HepG2 (cell line): ENCODE measurements around the gene ARHGAP15. TPM values are rescaled to one million over a fixed set of nuclear protein-coding genes. Genes with fewer than 3 reads are reported as not detected.
A peak's percentile ranks its signal among the peaks of the same experiment; 100 is the strongest.

Source experiments
- ATAC-seq: fragments of 200-7000 bp; cut with Tn5 transposase; 3 replicates; pipeline ENCODE4 v1.9.1; 2020; ENCODE audit warnings: mild to moderate bottlenecking, moderate library complexity
- BruUV-seq: library from RNA; stranded (reverse); fragments of 400-500 nt; replicated peaks from 2 replicates; lab custom pipeline; 2021; lab: Mats Ljungman, UMichigan
- CTCF ChIA-PET: fragments of 300-600 bp; formaldehyde crosslinking; extraction: SDS; loops from one replicate; lab custom pipeline; 2021; ENCODE audit warnings: low total read pairs, inconsistent platforms, low intra/inter-chr PET ratio; lab: Yijun Ruan, JAX
- POLR2A ChIA-PET: fragments of 350-600 bp; sonication (Branson Sonifier 250); formaldehyde crosslinking; loops from one replicate; lab custom pipeline; 2020; ENCODE audit warnings: antibody characterized with exemption, inconsistent platforms; lab: Yijun Ruan, JAX
- DNase-seq: peaks from one replicate; pipeline ENCODE4 v3.0.0-alpha.2; 2015; ENCODE audit warnings: low spot score
- FAIRE-seq: peaks from 3 replicates; lab custom pipeline; 2011; peaks lifted over from hg19 to GRCh38; lab: Jason Lieb, UNC
- H2AFZ ChIP-seq: one replicate; pipeline ENCODE4 v1.6.1; 2011; ENCODE audit warnings: low read length, inconsistent platforms
- H3K27ac ChIP-seq: fragments of 300-600 bp; 3 replicates; pipeline ENCODE4 v1.8.0; 2011; ENCODE audit warnings: mixed run types, mild to moderate bottlenecking, mixed read lengths, low read length, inconsistent platforms; ENCODE audit not compliant: insufficient read depth; ENCODE audit errors: extremely low read length
- H3K27me3 ChIP-seq, 2 experiments: fragments of 200-600 bp in 1 of 2; 2 replicates in 1 of 2; 3 replicates in 1 of 2; pipeline versions ENCODE4 v1.6.0 to v1.8.0; 2011; ENCODE audit warnings: low read length in 2 of 2, mild to moderate bottlenecking in 2 of 2, moderate library complexity in 2 of 2, inconsistent platforms in 1 of 2; ENCODE audit not compliant: insufficient read depth in 2 of 2, control insufficient read depth in 1 of 2
- H3K36me3 ChIP-seq, 2 experiments: fragments of 200-600 bp in 1 of 2; replicated peaks in 1 of 2; 2 replicates in 1 of 2; 3 replicates in 1 of 2; pipeline versions ENCODE4 v1.5.1 to v1.8.0; 2011; ENCODE audit warnings: low read length in 2 of 2, inconsistent platforms in 1 of 2; ENCODE audit not compliant: insufficient read depth in 2 of 2, control insufficient read depth in 1 of 2
- H3K4me1 ChIP-seq: 2 replicates; pipeline ENCODE4 v1.5.1; 2012; ENCODE audit warnings: low read length, inconsistent platforms; ENCODE audit not compliant: insufficient read depth
- H3K4me2 ChIP-seq: 2 replicates; pipeline ENCODE4 v1.6.0; 2011; ENCODE audit warnings: low read depth, low read length, inconsistent platforms
- H3K4me3 ChIP-seq, 3 experiments: fragments of 200-600 bp in 1 of 3; sonication (generic), shearing (Covaris generic) in 1 of 3; replicated peaks in 1 of 3; 2 replicates each; pipeline ENCODE4 v1.5.1; 2011 to 2016; ENCODE audit warnings: low read length in 3 of 3, inconsistent platforms in 2 of 3, low read depth in 2 of 3, mild to moderate bottlenecking in 2 of 3, control low read depth in 1 of 3, mixed read lengths in 1 of 3; ENCODE audit not compliant: insufficient read depth in 1 of 3
- H3K79me2 ChIP-seq: one replicate; pipeline ENCODE4 v1.6.1; 2011; ENCODE audit warnings: low read length, inconsistent platforms; ENCODE audit not compliant: insufficient read depth
- H3K9ac ChIP-seq: 2 replicates; pipeline ENCODE4 v1.6.0; 2011; ENCODE audit warnings: mild to moderate bottlenecking, low read depth, low read length, inconsistent platforms; ENCODE audit not compliant: insufficient read depth
- H3K9me3 ChIP-seq: 2 replicates; pipeline ENCODE4 v1.5.1; 2012; ENCODE audit warnings: mild to moderate bottlenecking, low read length
- H4K20me1 ChIP-seq: 2 replicates; pipeline ENCODE4 v1.6.0; 2011; ENCODE audit warnings: inconsistent platforms, mild to moderate bottlenecking, low read length, moderate library complexity; ENCODE audit not compliant: insufficient read depth
- AGO1 ChIP-seq: fragments of 200-400 bp; formaldehyde crosslinking; IDR thresholded peaks from 2 replicates; pipeline ENCODE4 v1.6.1; 2017; ENCODE audit warnings: mild to moderate bottlenecking, low read depth, low read length, moderate library complexity; ENCODE audit not compliant: poor library complexity, severe bottlenecking
- GATAD1 ChIP-seq: IDR thresholded peaks from 2 replicates; pipeline ENCODE4 v1.6.1; 2016; ENCODE audit warnings: missing genetic modification reagents, missing compliant biosample characterization
- HIVEP1 ChIP-seq: sonication (generic); formaldehyde crosslinking; IDR thresholded peaks from 2 replicates; pipeline ENCODE4 v1.4.0; 2020; ENCODE audit warnings: mild to moderate bottlenecking, missing genetic modification reagents
- MAFF ChIP-seq: IDR thresholded peaks from 2 replicates; pipeline ENCODE4 v1.6.1; 2011; ENCODE audit warnings: low read depth, low read length, improper control_type of control experiment
- MAFK ChIP-seq, 2 experiments: IDR thresholded peaks in 1 of 2; conservative IDR thresholded peaks in 1 of 2; 2 replicates each; pipeline ENCODE4 v1.6.1; 2011; ENCODE audit warnings: improper control_type of control experiment in 2 of 2, low read length in 2 of 2
- MYPOP ChIP-seq: sonication (generic); formaldehyde crosslinking; IDR thresholded peaks from 2 replicates; pipeline ENCODE4 v1.8.1; 2023; ENCODE audit warnings: mild to moderate bottlenecking, moderate library complexity, missing genetic modification reagents
- PHF20 ChIP-seq: sonication (generic); formaldehyde crosslinking; IDR thresholded peaks from 2 replicates; pipeline ENCODE4 v1.5.0; 2020; ENCODE audit warnings: mild to moderate bottlenecking, missing genetic modification reagents
- WGBS: methylation state at CpG from one replicate; pipeline ENCODE4 v1.1.6; 2017; ENCODE audit warnings: low lambda C conversion rate; 5-methylcytosine and 5-hydroxymethylcytosine counted together
- in situ Hi-C: cut with HindIII; loops from 2 replicates; pipeline ENCODE4 v1.10.0; 2017; ENCODE audit warnings: low pct_unique_long_range_greater_than_20kb; ENCODE audit not compliant: extremely low pct_ligation_motif_present
- intact Hi-C: fragments of 100-400 bp; cut with micrococcal nuclease; formaldehyde crosslinking; loops from one replicate; pipeline ENCODE4 v1.10.0; 2022; ENCODE audit not compliant: unreplicated experiment
- polyA plus RNA-seq, 8 experiments: library from polyadenylated mRNA; depleted of rRNA in 3 of 8; stranded (reverse) in 7 of 8; unstranded in 1 of 8; fragments of >200 nt; fragmentation: Illumina TruSeq in 4 of 8; extraction: Trizol in 4 of 8; gene quantifications; 2 replicates each; pipeline versions ENCODE4 v1.2.1 to v1.2.3, GENCODE V29; 2011 to 2016; ENCODE audit warnings: low read depth in 4 of 8, missing spikeins in 1 of 8, mixed read lengths in 1 of 8; ENCODE audit not compliant: insufficient read depth in 1 of 8
- total RNA-seq, 5 experiments: library from RNA; depleted of rRNA; stranded (reverse); fragments of >200 nt; fragmentation: Illumina TruSeq; extraction: Trizol; gene quantifications; 2 replicates each; pipeline ENCODE4 v1.2.3, GENCODE V29; 2016; ENCODE audit warnings: low read depth in 1 of 5

Gene ARHGAP15
- total and polyA plus RNA-seq, 2 of the 13 experiments (the other 11 are each of a cell fraction or from before 2014, with no cell fraction given) = 0.04 TPM; not detected in 1

DNA sequence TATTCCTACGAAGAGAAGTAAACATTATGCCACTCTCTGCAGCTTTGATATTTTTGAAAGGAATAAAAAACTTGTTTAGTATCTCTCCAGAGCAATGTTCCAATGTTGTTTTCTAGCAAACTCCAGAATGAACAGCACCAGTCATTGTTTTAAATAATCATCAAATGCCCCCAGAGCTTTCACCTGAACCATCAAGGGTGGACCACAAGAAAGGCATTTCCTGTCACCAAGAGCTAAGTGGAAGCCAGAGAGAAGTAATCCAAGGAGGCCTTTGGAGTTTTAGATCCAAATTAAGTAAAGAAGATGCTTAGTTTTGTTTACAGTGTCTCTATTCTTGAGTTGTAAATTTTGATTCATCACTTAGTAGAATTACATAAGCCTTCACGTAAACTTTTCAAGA lies 559.0 kb downstream of the ARHGAP15 start (continued):
- no peak for TF ChIP-seq MYPOP (CRISPR knock-in tag)
- no peak for TF ChIP-seq HIVEP1 (CRISPR knock-in tag)
- TF ChIP-seq, all 625 proteins: peak for 0

DNA sequence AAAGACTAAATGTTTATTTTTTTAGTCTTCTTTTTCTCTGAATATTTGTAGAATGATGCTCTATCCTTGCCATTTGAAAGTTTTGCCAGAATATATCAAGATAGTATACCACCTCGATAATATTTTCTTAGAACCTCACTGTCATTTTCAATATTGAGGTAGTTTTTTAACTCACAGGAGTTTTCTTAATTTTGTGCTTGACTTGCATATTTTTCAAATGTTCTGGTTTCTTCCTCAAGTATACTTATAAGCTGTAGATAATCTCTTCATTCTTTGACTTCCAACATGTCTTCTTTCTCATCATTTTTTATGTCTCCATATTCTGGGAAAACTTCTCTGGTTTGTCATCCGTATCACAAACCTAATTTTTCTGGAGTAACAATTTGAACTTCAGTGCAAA lies 559.6 kb downstream of the ARHGAP15 start:
- TF ChIP-seq PHF20 (no peak), MAFF (peak; percentile 43; the same call in 1 of the 2 replicates), MAFK (conservative IDR thresholded peaks at IDR 0.05 in 1 of 2, IDR thresholded peaks at IDR 0.05 in 1 of 2; ENCODE audit: low read length in 2 of 2) (peak; percentile 40 to 68)
- in situ Hi-C loops = no loop called here

GRCh38 chr2:143689541-143689940 lies 560.3 kb downstream of the ARHGAP15 start:
- Histone ChIP-seq H4K20me1 (no peaks in the 10 kb centered on the region), H3K79me2 (no peaks in the 10 kb centered on the region), H3K4me1 (no peaks in the 10 kb centered on the region), H3K27me3 (no peaks in the 10 kb centered on the region), H3K4me2 (no peak overlapping the region), H3K9me3 (no peaks in the 10 kb centered on the region), H3K9ac (no peak overlapping the region), H3K27ac (no peak overlapping the region), H3K4me3 (no peak overlapping the region), H3K36me3 (no peaks in the 10 kb centered on the region), H2AFZ (no peak overlapping the region)
- intact Hi-C loops = no loop called here
- ChIA-PET POLR2A (no interaction called here), CTCF (no interaction called here)
- no TSS peak for BruUV-seq
- TF ChIP-seq GATAD1 (CRISPR knock-in tag) (no peak), AGO1 (no peak)
- in situ Hi-C loops = no loop called here
- no peak for DNase-seq
- no peak for FAIRE-seq
- 0% methylated on average over 1 of the region's 1 CpG for WGBS
- no peak for ATAC-seq

More for the DNA sequence above, 559.6 kb downstream of the ARHGAP15 start:
- no peak overlapping the region for H2AFZ ChIP-seq
- POLR2A ChIA-PET = no interaction called here
- H3K27ac ChIP-seq = no peak overlapping the region
- ATAC-seq (no peak), DNase-seq (no peak), FAIRE-seq (no peak)
- no peaks in the 10 kb centered on the region for H3K9me3 ChIP-seq
- CTCF ChIA-PET = no interaction called here
- H3K9ac ChIP-seq = no peak overlapping the region
- intact Hi-C loops = no loop called here
- H3K4me1 ChIP-seq = no peaks in the 10 kb centered on the region
- H3K79me2 ChIP-seq = no peaks in the 10 kb centered on the region
- no peaks in the 10 kb centered on the region for H3K36me3 ChIP-seq
- no peak overlapping the region for H3K4me3 ChIP-seq
- no peaks in the 10 kb centered on the region for H4K20me1 ChIP-seq
- BruUV-seq = no TSS peak
- no peak overlapping the region for H3K4me2 ChIP-seq
- 2% methylated on average over 2 of the region's 2 CpGs for WGBS
- no peaks in the 10 kb centered on the region for H3K27me3 ChIP-seq
